Kidney epithelial cell (primary cell): ENCODE data around the gene DPM2. TPM values are rescaled to one million over a fixed set of nuclear protein-coding genes. Genes with fewer than 3 reads are reported as not detected.

ENCODE experiments used
- DNase-seq: peaks from one replicate; pipeline ENCODE4 v3.0.0-alpha.2; 2010; ENCODE audit warnings: low read depth
- H3K27me3 ChIP-seq: 2 replicates; pipeline ENCODE4 v1.6.0; 2011; ENCODE audit warnings: low read length; ENCODE audit not compliant: control insufficient read depth, insufficient read depth
- H3K36me3 ChIP-seq: 2 replicates; pipeline ENCODE4 v1.5.1; 2011; ENCODE audit warnings: low read length; ENCODE audit not compliant: control insufficient read depth, insufficient read depth
- H3K4me3 ChIP-seq: 2 replicates; pipeline ENCODE4 v1.5.1; 2011; ENCODE audit warnings: low read depth, mild to moderate bottlenecking, control low read depth, low read length
- total RNA-seq: library from RNA; depleted of rRNA; stranded (reverse); fragments of >200 nt; gene quantifications from 2 replicates; pipeline ENCODE4 v1.2.3, GENCODE V29; 2015
- TF ChIP-seq, protein P1 (sequence below): IDR thresholded peaks from 2 replicates; pipeline ENCODE4 v1.5.1; 2011; ENCODE audit warnings: mild to moderate bottlenecking, moderate library complexity, low read length, control low read depth, inconsistent platforms; ENCODE audit not compliant: insufficient read depth, poor library complexity, severe bottlenecking

The DPM2 gene
- total RNA-seq, 1 donor from 2014 or later, result 31.8 TPM

DNA sequence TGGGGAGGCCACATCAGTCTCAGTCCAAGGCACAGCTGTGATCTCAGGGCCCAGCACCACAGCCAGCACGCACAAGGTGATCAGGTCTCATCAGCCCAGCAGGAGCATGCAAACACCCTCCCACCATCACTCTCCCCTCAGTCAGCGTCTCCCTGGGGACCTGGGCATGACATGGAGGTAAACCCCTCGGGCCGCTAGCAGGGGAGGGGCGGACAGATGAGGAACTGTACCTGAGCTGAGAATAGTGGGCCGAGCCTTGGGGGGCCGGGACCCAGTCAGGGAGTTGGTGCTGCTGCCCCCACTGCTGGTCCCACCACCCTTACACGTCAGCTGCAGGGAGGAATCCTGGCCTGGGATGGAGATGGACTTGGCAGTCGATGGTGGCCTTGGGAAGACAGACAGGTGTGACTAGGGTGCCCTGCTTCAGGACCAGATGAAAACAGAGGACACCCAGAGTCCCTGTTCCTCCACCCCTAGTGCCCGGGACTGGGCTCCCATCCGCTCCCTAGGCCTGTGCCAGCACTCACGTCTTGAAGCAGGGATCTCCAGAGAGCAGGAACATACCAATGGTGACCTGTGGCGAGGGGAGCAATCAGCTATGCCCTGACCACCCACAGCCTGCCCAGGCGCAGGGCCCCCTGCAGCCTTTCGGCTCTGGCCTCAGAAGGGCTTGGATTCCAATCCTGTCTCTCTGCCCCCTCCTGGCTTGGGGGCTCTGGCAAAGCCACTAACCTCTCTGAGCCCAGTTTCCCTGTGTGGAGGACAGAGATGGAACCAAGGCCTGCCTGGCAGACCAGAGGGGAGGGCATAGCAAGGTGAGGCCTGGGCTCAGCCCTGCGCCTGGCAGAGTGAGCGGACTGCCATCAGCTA lies 10.4 kb upstream of the DPM2 start:
- no peaks in the 10 kb centered on the region for H3K36me3 ChIP-seq
- TF ChIP-seq, protein P1, sequence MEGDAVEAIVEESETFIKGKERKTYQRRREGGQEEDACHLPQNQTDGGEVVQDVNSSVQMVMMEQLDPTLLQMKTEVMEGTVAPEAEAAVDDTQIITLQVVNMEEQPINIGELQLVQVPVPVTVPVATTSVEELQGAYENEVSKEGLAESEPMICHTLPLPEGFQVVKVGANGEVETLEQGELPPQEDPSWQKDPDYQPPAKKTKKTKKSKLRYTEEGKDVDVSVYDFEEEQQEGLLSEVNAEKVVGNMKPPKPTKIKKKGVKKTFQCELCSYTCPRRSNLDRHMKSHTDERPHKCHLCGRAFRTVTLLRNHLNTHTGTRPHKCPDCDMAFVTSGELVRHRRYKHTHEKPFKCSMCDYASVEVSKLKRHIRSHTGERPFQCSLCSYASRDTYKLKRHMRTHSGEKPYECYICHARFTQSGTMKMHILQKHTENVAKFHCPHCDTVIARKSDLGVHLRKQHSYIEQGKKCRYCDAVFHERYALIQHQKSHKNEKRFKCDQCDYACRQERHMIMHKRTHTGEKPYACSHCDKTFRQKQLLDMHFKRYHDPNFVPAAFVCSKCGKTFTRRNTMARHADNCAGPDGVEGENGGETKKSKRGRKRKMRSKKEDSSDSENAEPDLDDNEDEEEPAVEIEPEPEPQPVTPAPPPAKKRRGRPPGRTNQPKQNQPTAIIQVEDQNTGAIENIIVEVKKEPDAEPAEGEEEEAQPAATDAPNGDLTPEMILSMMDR, result no peak
- H3K27me3 ChIP-seq, result no peaks in the 10 kb centered on the region
- DNase-seq, result no peak
- H3K4me3 ChIP-seq, result no peak overlapping the region

DNA sequence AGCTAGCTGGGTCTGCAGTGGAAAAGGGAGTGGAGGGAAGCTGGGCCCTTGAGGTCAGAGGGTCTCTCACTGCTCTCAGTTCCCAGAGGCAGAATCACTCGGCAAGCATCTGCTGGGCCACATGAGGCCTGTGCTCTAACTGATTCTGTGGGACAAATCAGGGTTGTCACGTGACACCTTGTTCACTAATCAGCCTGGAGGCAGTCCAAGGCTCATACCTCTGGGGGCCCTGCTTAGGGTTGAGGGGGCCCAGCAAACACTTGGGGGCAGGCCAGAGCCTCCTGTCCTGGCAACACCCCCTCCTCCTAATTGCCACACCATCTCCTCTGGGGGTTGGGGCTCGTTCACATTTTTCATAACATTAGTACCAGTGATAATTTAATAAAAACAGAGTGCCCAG lies 9.1 kb upstream of the DPM2 start:
- no peaks in the 10 kb centered on the region for H3K27me3 ChIP-seq
- TF ChIP-seq, protein P1, result no peak

DNA sequence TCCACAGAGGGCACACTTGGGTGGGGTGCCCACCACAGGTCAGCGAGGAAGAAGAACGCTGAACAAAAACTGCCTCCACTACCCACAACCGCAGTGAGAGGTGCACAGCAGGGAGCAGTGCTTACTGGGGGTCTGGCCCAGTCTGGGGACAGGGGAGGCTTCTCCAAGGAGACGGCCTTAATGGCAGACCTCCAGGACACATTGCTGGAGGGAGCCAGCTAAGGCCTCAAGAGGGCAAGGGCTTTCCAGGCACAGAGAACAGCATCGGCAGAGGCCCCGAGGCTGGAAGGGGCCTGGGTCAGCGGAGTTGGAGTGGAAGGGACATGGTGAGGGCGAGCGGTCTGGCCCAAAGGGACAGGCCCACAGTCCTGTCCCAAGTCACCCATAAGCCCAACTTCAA lies 8.3 kb upstream of the DPM2 start:
- TF ChIP-seq, protein P1, result no peak
- no peaks in the 10 kb centered on the region for H3K36me3 ChIP-seq
- H3K27me3 ChIP-seq, result no peaks in the 10 kb centered on the region
- no peak overlapping the region for H3K4me3 ChIP-seq
- DNase-seq, result no peak

More for the DNA sequence above, 9.1 kb upstream of the DPM2 start:
- DNase-seq, result no peak
- H3K36me3 ChIP-seq, result no peaks in the 10 kb centered on the region
- H3K4me3 ChIP-seq, result no peak overlapping the region

DNA sequence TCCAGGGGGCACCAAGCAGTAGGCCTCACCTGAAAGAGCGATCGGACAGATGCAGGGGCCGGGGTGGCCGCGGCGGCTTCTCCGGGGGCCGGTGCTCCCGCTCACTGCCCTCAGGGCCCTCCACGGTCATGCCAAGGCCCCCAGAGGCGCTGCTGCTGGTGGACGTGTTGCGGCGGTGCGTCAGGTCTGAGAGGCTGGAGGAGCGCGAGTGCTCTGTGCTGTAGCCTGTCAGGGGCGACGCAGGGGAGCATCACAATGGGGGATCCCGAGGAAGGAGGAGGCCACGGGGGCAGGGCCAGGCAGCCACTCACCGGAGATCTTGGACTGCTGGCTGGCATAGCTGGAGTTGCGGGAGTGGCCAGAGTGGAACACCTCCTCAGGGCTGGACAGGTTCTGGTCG lies 7.7 kb upstream of the DPM2 start:
- no peak for DNase-seq

DNA sequence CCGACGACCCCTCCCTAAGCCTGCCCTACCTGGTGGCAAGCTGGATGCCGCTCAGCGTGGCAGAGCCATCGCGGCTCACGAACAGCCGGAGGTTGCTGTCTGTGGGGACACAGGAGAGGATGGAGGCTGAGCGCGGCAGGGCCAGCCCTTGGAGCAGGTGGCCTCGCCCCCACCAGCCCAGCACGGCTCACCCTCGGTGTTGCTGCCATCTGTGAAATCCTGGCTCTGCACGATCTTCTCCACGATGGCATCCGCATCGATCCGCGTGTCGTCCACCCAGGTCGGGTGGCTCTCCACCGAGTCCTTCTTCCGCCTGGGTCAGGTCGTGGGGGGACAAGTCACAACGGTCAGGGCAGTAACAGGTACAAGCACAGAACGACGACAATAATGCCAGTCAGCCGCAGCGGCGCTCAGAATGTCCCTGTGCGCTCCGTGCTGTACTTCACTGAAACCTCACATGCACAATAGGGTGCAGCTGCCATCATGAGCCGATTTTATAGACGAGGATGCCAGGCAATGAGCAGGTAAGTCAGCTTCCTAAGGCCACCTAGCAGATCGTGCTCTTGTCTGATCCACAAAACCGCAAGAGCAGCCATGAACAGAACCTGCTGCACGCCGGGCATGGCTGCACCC lies 7.0 kb upstream of the DPM2 start:
- no peak for DNase-seq
- Histone ChIP-seq H3K36me3 (no peaks in the 10 kb centered on the region), H3K4me3 (no peak overlapping the region), H3K27me3 (no peaks in the 10 kb centered on the region)
- TF ChIP-seq, protein P1, result no peak

More for the DNA sequence above, 7.7 kb upstream of the DPM2 start:
- H3K36me3 ChIP-seq, result no peaks in the 10 kb centered on the region
- H3K27me3 ChIP-seq, result no peaks in the 10 kb centered on the region
- TF ChIP-seq, protein P1, result no peak
- H3K4me3 ChIP-seq, result no peak overlapping the region
